ENCODE measurements around the gene BAZ2B. TPM values are rescaled to one million over a fixed set of nuclear protein-coding genes. Genes with fewer than 3 reads are reported as not detected.

Gene BAZ2B
- total RNA-seq, 4 donors from 2014 or later, result 46.8 to 72.8 (median 53.4) TPM

DNA sequence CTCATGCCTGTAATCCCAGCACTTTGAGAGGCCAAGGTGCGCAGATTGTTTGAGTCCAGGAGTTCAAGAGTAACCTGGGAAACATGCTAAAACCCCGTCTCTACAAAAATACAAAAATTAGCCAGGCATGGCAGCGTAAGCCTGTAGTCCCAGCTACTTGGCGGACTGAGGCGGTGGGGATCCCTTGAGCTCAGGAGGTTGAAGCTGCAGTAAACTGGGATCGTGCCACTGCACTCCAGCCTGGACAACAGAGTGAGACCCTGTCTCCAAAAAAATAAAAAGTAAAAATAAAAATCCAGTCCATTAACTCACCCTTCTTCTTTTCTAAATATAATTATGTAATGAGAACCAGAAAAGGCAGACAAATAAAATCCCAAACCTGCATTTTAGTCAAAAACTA lies 8.2 kb downstream of the BAZ2B start:
- WGBS, 2 donors, result 97 to 99% methylated on average over 6 of the region's 6 CpGs
- H3K4me3 ChIP-seq (ENCODE audit: low read depth, poor library complexity, severe bottlenecking), result no peak overlapping the region
- TF ChIP-seq POLR2A (IDR thresholded peaks at IDR 0.05) (no peak), CTCF (IDR thresholded peaks at IDR 0.05) (no peak)
- intact Hi-C loops (cut with DNase I; ENCODE audit: low total_unique reads), result no loop called here
- no peak for DNase-seq (ENCODE audit: low spot score in 2 of 2)

DNA sequence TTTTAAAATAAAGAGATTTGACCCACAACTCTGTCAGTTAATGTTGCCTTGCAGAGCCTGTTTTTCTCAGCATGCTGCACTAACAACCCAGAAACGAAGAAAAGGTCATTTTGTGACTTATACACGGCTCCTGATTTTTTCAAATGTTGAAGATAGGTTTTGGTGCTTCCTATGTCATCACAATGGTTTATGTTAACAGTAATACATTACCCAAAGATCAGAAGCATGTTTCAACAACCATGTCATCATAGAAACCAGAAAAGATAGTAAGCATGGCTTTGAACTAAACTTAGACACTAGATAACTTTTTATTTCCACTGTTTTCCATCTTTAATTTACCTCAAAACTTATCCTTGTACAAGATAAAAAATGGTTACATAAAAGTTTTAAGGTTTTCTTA lies 10.1 kb downstream of the BAZ2B start:
- intact Hi-C loops (cut with DNase I; ENCODE audit: low total_unique reads), result no loop called here
- no peak overlapping the region for H3K4me3 ChIP-seq (ENCODE audit: low read depth, poor library complexity, severe bottlenecking)
- TF ChIP-seq POLR2A (IDR thresholded peaks at IDR 0.05) (no peak), CTCF (IDR thresholded peaks at IDR 0.05) (no peak)
- DNase-seq (ENCODE audit: low spot score in 2 of 2), result no peak
- WGBS, 2 donors, result 34 to 46% methylated on average over 2 of the region's 2 CpGs

DNA sequence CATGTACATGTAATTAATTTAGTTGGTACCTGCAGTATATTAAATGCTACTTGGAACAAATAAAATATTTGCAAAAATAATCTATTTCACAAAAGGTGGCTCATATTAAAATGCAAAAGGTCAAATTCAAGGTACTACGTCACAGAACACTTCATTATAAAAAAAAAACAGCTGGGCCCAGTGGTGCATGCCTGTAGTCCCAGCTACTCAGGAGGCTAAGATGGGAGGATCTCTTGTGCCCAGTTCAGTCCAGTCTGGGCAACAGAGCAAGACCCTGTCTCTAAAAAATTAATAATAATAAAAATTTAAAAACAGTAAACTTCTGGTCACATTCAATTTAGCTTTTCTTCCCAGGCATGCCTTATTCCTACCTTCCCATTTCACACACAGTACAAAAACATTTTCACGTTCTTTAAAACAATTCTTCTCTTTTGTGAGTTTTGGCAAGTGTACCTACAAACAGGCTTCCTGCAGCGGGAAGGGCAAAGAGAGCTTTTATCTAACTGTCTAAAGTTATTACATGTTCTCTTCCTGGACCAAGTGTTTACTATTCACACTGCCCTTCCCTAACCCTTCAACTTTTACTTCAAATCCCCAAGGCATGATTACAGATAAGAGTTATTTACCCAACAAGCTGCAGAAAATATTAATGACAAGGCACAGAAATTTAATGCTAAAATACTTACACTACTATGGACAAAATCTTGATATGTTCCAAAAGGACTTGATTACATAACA lies 10.7 kb downstream of the BAZ2B start:
- intact Hi-C loops (cut with DNase I; ENCODE audit: low total_unique reads), result no loop called here
- no peak overlapping the region for H3K4me3 ChIP-seq (ENCODE audit: low read depth, poor library complexity, severe bottlenecking)
- TF ChIP-seq CTCF (IDR thresholded peaks at IDR 0.05) (no peak), POLR2A (IDR thresholded peaks at IDR 0.05) (no peak)
- WGBS, 2 donors, result 9 to 15% methylated on average over 3 of the region's 3 CpGs
- no peak for DNase-seq (ENCODE audit: low spot score in 2 of 2)

GRCh38 chr2:159604159-159604558 lies 12.2 kb downstream of the BAZ2B start:
- 75 to 83% methylated on average over 2 of the region's 2 CpGs for WGBS, 2 donors

GRCh38 chr2:159600752-159601151 lies 15.6 kb downstream of the BAZ2B start:
- 34 to 38% methylated on average over 3 of the region's 3 CpGs for WGBS, 2 donors
- DNase-seq (ENCODE audit: low spot score in 2 of 2), result no peak
- TF ChIP-seq POLR2A (IDR thresholded peaks at IDR 0.05), result no peak
- TF ChIP-seq CTCF (IDR thresholded peaks at IDR 0.05), result no peak
- no peak overlapping the region for H3K4me3 ChIP-seq (ENCODE audit: low read depth, poor library complexity, severe bottlenecking)
- intact Hi-C loops (cut with DNase I; ENCODE audit: low total_unique reads), result no loop called here

More at GRCh38 chr2:159604159-159604558, 12.2 kb downstream of the BAZ2B start:
- H3K4me3 ChIP-seq (ENCODE audit: low read depth, poor library complexity, severe bottlenecking), result no peak overlapping the region
- intact Hi-C loops (cut with DNase I; ENCODE audit: low total_unique reads), result no loop called here
- TF ChIP-seq POLR2A (IDR thresholded peaks at IDR 0.05) (no peak), CTCF (IDR thresholded peaks at IDR 0.05) (no peak)
- no peak for DNase-seq (ENCODE audit: low spot score in 2 of 2)

Data from lower leg skin (tissue), 4 donors.